Measurements from ENCODE around the gene WDR27.
A peak's percentile ranks its signal among the peaks of the same experiment; 100 is the strongest.

Gene WDR27

DNA sequence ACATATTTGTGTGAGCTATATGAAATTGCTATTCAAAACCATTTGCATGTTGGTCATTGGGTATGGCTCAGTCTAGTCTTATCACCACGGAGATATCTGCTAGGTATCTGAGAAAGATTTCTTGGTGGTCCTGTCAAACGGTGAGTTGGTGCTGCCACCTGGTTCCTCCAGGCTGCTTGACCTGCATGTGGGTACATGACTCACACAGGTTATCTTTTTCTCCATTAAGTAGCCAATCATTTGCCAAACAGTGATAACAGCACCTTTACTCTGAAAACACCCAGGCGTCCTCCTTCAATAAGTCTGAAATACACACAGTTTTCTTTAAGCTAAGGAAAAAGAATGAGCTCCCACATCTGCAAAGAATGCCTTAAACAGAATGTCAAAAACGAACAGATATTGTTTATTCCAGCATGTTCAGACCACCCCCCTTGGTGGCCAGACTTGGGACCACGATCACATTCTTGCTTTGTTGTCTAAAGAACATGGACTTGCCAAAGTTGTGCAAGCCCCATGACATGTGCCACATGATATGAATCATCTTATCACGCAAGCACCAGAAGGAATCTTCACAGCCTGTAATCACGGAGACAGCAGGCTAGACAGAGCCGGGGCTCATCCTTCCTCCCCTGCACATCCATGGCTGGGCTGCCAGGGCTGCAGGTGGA, 247.5 kb downstream of the WDR27 start:
- no peaks in the 10 kb centered on the region for H3K36me3 ChIP-seq (ENCODE audit: control insufficient read depth in 1 of 2, insufficient read depth in 2 of 2, low read length in 2 of 2)
- no peak overlapping the region for H3K9ac ChIP-seq (ENCODE audit: low read depth in 1 of 2, low read length in 2 of 2)
- H3K9me3 ChIP-seq (ENCODE audit: control insufficient read depth in 1 of 2, low read length in 2 of 2) = no peaks in the 10 kb centered on the region
- H3K4me1 ChIP-seq (ENCODE audit: control insufficient read depth in 1 of 2, insufficient read depth in 2 of 2, low read length in 2 of 2) = peaks cover 10 to 11% of the 10 kb centered on the region in 2 donors
- H3K27me3 ChIP-seq (ENCODE audit: control insufficient read depth in 1 of 2, insufficient read depth in 2 of 2, low read length in 2 of 2) = no peaks in the 10 kb centered on the region
- no peak overlapping the region for H3K4me3 ChIP-seq (ENCODE audit: low read depth in 1 of 2, low read length in 2 of 2)
- H3K27ac ChIP-seq (ENCODE audit: low read depth, low read length) = no peak overlapping the region

DNA sequence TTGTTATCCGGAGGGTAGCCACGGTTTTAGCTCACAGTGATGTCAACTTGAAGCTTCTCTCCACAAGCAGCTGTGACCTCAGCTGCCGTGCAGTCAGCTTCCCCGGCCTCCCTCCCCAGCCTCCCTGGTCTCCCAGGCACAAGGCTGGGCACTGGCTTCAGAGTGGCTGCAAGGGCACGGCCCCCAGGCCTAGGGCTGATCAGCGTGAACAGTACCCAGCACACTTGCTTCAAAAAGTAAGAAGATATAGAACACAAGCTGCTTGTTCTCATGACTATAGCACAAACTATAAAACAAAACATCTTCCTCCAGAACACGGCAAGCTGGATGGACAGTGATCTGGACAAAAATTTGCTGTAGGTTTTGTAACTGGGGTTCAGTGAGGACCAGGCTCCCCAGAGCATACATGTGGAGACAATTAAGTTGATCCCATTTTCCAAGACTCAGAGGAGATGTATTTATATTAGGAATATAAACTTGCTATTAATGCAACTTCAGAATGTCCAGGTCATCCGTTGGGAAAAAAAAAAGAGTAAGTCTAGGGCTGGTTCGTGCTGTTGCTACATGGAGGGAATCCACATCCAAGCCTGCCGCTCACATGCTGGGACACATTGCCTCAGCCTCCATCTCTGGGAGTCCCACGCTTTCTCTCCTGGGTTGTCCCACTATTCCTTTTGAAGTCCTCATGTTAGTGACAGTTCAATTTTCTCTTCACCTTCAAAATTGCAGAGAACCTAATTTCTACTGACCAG, 248.8 kb downstream of the WDR27 start:
- Histone ChIP-seq H3K9me3 (ENCODE audit: control insufficient read depth in 1 of 2, low read length in 2 of 2) (no peaks in the 10 kb centered on the region), H3K27me3 (ENCODE audit: control insufficient read depth in 1 of 2, insufficient read depth in 2 of 2, low read length in 2 of 2) (no peaks in the 10 kb centered on the region), H3K4me1 (ENCODE audit: control insufficient read depth in 1 of 2, insufficient read depth in 2 of 2, low read length in 2 of 2) (peaks cover 10 to 11% of the 10 kb centered on the region in 2 donors), H3K4me3 (ENCODE audit: low read depth in 1 of 2, low read length in 2 of 2) (no peak overlapping the region), H3K36me3 (ENCODE audit: control insufficient read depth in 1 of 2, insufficient read depth in 2 of 2, low read length in 2 of 2) (no peaks in the 10 kb centered on the region), H3K27ac (ENCODE audit: low read depth, low read length) (no peak overlapping the region), H3K9ac (ENCODE audit: low read depth in 1 of 2, low read length in 2 of 2) (no peak overlapping the region)

DNA sequence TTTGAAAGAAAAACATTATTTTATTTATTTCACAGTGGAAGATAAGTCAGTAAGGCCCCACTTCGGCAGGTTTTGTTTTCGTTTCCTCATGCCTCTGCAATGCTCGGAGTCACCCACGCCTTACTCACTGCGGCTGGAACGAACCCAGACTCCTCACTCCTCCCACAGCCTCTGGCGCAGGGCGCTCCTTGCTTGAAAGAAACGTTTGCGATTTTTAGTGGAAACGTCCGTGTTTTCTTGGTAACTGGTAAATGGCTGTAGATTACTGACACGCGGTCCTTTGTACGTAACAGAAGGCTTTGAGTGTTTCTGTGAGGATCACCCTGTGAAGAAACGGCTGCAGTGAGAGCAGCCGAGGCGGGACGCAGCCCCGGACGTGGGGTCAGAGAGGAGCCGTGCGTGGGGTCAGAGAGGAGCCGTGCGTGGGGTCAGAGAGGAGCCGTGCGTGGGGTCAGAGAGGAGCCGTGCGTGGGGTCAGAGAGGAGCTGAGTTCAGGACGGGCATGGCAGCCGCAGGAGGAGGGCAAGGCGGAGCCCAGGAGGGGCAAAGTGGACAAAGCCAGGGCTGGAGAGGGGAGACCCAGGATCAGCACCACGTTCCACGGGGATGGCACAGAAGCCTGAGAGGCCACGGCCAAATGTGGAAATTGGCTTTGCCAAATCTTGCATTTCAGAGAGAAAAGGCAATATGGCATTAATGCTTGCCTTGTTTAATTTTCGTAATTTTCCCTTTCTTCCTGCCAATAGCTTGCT, 249.5 kb downstream of the WDR27 start:
- Histone ChIP-seq H3K9me3 (ENCODE audit: control insufficient read depth in 1 of 2, low read length in 2 of 2) (no peaks in the 10 kb centered on the region), H3K4me3 (ENCODE audit: low read depth in 1 of 2, low read length in 2 of 2) (no peak overlapping the region), H3K36me3 (ENCODE audit: control insufficient read depth in 1 of 2, insufficient read depth in 2 of 2, low read length in 2 of 2) (no peaks in the 10 kb centered on the region), H3K4me1 (ENCODE audit: control insufficient read depth in 1 of 2, insufficient read depth in 2 of 2, low read length in 2 of 2) (peaks cover 10 to 11% of the 10 kb centered on the region in 2 donors), H3K27me3 (ENCODE audit: control insufficient read depth in 1 of 2, insufficient read depth in 2 of 2, low read length in 2 of 2) (no peaks in the 10 kb centered on the region), H3K9ac (ENCODE audit: low read depth in 1 of 2, low read length in 2 of 2) (no peak overlapping the region), H3K27ac (ENCODE audit: low read depth, low read length) (peak overlapping the region; percentile 59)

DNA sequence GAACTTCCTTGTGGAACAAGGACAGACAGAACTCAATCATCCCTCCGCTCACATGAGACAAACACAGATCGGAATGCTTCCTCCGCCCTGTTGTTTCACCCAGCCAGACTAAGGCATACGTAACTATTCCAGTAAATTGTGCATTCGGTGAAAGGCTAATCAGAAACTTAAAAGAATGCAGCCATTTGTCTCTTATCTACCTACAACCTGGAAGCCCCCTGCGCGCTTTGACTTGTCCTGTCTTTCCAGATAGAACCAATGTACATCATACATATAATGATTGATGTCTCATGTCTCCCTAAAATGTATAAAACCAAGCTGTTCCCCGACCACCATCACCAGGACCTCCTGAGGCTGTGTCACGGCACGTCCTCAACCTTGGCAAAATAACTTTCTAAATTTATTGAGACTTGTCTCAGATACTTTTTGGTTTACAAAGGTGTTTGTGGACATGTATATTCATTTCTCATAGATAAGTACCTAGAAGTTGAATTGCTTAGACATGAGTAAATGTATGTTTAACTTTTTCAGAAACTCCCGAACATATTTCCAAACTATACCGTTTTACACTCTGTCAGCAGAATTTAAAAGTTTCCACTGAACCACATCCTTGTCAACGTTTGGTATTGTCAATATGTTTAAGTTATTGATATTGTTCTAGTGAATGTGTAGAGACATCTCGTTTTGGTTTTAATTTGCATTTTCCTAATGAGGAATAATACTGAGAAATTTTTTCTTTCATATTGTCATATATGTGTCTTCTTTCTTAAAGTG, 250.6 kb downstream of the WDR27 start:
- Histone ChIP-seq H3K36me3 (ENCODE audit: control insufficient read depth in 1 of 2, insufficient read depth in 2 of 2, low read length in 2 of 2) (no peaks in the 10 kb centered on the region), H3K4me3 (ENCODE audit: low read depth in 1 of 2, low read length in 2 of 2) (no peak overlapping the region), H3K4me1 (ENCODE audit: control insufficient read depth in 1 of 2, insufficient read depth in 2 of 2, low read length in 2 of 2) (peaks cover 10 to 11% of the 10 kb centered on the region in 2 donors), H3K27me3 (ENCODE audit: control insufficient read depth in 1 of 2, insufficient read depth in 2 of 2, low read length in 2 of 2) (no peaks in the 10 kb centered on the region), H3K9me3 (ENCODE audit: control insufficient read depth in 1 of 2, low read length in 2 of 2) (no peaks in the 10 kb centered on the region), H3K9ac (ENCODE audit: low read depth in 1 of 2, low read length in 2 of 2) (no peak overlapping the region), H3K27ac (ENCODE audit: low read depth, low read length) (no peak overlapping the region)

DNA sequence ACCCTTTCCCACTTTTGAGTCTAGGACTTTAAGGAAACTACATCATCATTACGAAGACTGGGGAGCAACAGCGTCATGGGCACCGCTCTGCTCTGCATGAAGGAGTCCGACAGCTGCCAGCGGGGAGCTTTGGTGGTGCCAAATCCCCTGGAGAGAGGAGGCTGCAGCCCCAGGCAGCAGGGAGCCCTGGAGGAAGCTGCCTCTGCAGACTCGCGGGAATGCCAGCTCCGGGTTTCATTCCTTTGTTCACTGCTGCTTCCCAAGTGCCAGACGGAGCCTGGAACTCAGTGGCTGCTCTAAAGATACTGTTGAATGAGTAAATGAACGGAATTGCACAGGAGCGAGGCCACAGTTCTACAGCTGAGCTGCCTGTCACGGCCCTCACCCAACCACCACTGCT, 251.7 kb downstream of the WDR27 start:
- Histone ChIP-seq H3K9me3 (ENCODE audit: control insufficient read depth in 1 of 2, low read length in 2 of 2) (no peaks in the 10 kb centered on the region), H3K27me3 (ENCODE audit: control insufficient read depth in 1 of 2, insufficient read depth in 2 of 2, low read length in 2 of 2) (no peaks in the 10 kb centered on the region), H3K9ac (ENCODE audit: low read depth in 1 of 2, low read length in 2 of 2) (no peak overlapping the region), H3K36me3 (ENCODE audit: control insufficient read depth in 1 of 2, insufficient read depth in 2 of 2, low read length in 2 of 2) (no peaks in the 10 kb centered on the region), H3K4me1 (ENCODE audit: control insufficient read depth in 1 of 2, insufficient read depth in 2 of 2, low read length in 2 of 2) (peaks cover 13% of the 10 kb centered on the region in 2 donors), H3K4me3 (ENCODE audit: low read depth in 1 of 2, low read length in 2 of 2) (no peak overlapping the region), H3K27ac (ENCODE audit: low read depth, low read length) (no peak overlapping the region)

DNA sequence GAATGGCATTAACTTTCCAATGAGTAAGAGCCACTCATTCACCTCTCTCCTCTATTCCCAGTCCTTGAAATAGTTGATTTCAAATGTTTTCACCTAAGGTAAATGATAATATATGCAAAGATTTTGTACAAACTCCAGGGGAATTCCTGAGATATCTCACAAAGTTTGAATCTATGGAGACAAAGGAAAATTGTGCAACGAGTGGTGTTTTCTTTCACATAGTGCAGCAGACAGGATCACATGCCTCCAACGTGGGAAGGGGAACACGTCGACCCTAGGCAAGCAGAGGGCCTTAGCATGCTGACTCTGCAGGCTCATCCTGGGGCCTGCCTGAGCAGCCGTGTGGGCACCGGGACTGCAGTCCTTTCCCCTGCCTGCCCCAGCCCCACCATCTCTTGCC, 252.6 kb downstream of the WDR27 start:
- H3K9ac ChIP-seq (ENCODE audit: low read depth in 1 of 2, low read length in 2 of 2) = no peak overlapping the region
- H3K27ac ChIP-seq (ENCODE audit: low read depth, low read length) = no peak overlapping the region
- no peak overlapping the region for H3K4me3 ChIP-seq (ENCODE audit: low read depth in 1 of 2, low read length in 2 of 2)
- peaks cover 8 to 10% of the 10 kb centered on the region in 2 donors for H3K4me1 ChIP-seq (ENCODE audit: control insufficient read depth in 1 of 2, insufficient read depth in 2 of 2, low read length in 2 of 2)
- H3K9me3 ChIP-seq (ENCODE audit: control insufficient read depth in 1 of 2, low read length in 2 of 2) = no peaks in the 10 kb centered on the region
- H3K27me3 ChIP-seq (ENCODE audit: control insufficient read depth in 1 of 2, insufficient read depth in 2 of 2, low read length in 2 of 2) = no peaks in the 10 kb centered on the region
- H3K36me3 ChIP-seq (ENCODE audit: control insufficient read depth in 1 of 2, insufficient read depth in 2 of 2, low read length in 2 of 2) = no peaks in the 10 kb centered on the region

DNA sequence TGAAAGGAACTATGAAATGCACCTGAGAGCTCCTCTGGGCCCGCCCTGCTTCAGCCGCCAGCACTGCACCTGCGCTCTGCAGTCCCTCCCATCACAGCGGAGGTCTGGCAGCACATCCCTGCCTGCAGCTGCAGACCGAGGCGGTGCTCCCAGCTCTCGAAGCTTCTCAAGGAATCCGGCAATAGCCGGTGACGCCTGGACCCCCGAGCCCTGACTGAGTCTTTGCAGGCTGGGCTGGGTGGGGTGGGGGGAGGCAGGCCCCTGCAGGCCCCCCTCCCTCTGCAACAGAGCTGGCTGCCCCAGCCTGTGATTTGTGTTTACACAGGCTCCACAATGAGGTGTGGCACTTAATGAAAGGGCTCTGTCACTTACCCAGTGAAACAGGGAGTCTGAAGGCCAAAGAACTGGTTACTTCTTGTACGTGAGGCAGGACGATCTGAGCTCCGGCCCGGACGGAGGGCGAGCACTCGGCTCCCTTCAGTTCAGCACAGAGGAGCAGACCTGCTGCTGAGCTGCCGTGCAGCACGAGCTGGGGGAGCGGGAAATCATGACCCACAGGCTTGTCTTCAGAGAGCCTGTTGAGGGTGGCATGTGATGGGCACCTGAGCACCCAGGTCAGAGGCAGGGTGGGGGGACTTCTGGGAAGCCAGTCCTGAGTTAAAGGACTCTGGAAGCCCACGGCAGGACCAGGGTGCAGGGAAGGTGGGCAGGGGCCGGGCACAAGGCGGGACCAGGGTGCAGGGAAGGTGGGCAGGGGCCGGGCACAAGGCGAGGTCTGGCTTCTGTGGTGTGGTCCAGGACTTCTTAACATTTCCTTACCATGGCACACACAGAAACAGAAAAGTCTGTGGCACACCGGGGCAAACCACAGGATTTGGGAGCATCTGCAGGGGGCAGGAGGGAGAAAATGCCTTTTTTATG, 255.9 kb downstream of the WDR27 start:
- Histone ChIP-seq H3K4me1 (ENCODE audit: control insufficient read depth in 1 of 2, insufficient read depth in 2 of 2, low read length in 2 of 2) (peaks cover 5 to 6% of the 10 kb centered on the region in 2 donors), H3K27me3 (ENCODE audit: control insufficient read depth in 1 of 2, insufficient read depth in 2 of 2, low read length in 2 of 2) (no peaks in the 10 kb centered on the region)

DNA sequence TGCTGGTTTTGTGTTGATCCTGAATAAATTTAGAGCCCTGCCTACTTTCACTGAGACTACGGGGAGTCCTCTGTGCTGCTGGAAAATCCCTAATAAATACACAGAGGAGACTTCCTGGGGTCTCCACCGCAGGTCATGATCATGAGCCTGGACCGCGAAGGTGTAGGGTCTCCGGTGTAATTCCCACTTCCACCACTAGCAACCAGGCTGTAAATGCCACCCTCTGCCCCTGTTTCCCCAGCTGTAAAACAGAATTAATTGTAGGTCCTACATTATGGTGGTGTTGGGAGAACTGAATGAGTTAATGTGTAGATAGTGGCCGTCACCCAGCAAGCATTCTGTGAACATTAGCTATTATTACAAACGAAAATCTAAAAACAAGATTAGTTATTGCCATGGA, 256.6 kb downstream of the WDR27 start:
- peaks cover 5 to 6% of the 10 kb centered on the region in 2 donors for H3K4me1 ChIP-seq (ENCODE audit: control insufficient read depth in 1 of 2, insufficient read depth in 2 of 2, low read length in 2 of 2)
- H3K9ac ChIP-seq (ENCODE audit: low read depth in 1 of 2, low read length in 2 of 2) = peak overlapping the region in 1 of 2 donors; percentile 36
- no peaks in the 10 kb centered on the region for H3K9me3 ChIP-seq (ENCODE audit: control insufficient read depth in 1 of 2, low read length in 2 of 2)
- H3K27ac ChIP-seq (ENCODE audit: low read depth, low read length) = no peak overlapping the region
- H3K27me3 ChIP-seq (ENCODE audit: control insufficient read depth in 1 of 2, insufficient read depth in 2 of 2, low read length in 2 of 2) = no peaks in the 10 kb centered on the region
- no peaks in the 10 kb centered on the region for H3K36me3 ChIP-seq (ENCODE audit: control insufficient read depth in 1 of 2, insufficient read depth in 2 of 2, low read length in 2 of 2)
- H3K4me3 ChIP-seq (ENCODE audit: low read depth in 1 of 2, low read length in 2 of 2) = no peak overlapping the region

More for the DNA sequence above, 255.9 kb downstream of the WDR27 start:
- no peaks in the 10 kb centered on the region for H3K36me3 ChIP-seq (ENCODE audit: control insufficient read depth in 1 of 2, insufficient read depth in 2 of 2, low read length in 2 of 2)
- peak overlapping the region in 1 of 2 donors; percentile 11 for H3K9ac ChIP-seq (ENCODE audit: low read depth in 1 of 2, low read length in 2 of 2)
- no peak overlapping the region for H3K27ac ChIP-seq (ENCODE audit: low read depth, low read length)
- no peaks in the 10 kb centered on the region for H3K9me3 ChIP-seq (ENCODE audit: control insufficient read depth in 1 of 2, low read length in 2 of 2)
- H3K4me3 ChIP-seq (ENCODE audit: low read depth in 1 of 2, low read length in 2 of 2) = peak overlapping the region in 1 of 2 donors; percentile 25

DNA sequence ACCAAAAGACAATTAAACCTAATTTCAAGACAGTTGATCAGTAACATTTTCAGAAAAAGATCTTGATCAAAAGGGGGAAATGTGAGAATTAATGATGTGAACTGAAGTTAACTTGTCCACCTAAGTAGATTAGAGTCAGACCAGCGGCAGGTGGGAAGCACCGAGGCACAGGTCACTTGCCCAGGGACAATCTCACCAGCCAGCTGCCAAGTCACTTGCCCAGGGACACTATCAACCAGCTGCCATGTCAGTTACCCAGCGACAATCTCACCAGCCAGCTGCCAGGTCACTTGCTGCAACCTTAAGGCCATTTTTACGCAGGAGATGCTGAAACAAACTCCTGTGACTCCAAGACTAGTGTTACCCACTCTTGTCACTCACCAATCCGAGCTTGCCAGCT, 260.5 kb downstream of the WDR27 start:
- H3K36me3 ChIP-seq (ENCODE audit: control insufficient read depth in 1 of 2, insufficient read depth in 2 of 2, low read length in 2 of 2) = no peaks in the 10 kb centered on the region
- H3K9me3 ChIP-seq (ENCODE audit: control insufficient read depth in 1 of 2, low read length in 2 of 2) = no peaks in the 10 kb centered on the region
- H3K27me3 ChIP-seq (ENCODE audit: control insufficient read depth in 1 of 2, insufficient read depth in 2 of 2, low read length in 2 of 2) = no peaks in the 10 kb centered on the region
- no peak overlapping the region for H3K27ac ChIP-seq (ENCODE audit: low read depth, low read length)
- peaks cover 5 to 6% of the 10 kb centered on the region in 2 donors for H3K4me1 ChIP-seq (ENCODE audit: control insufficient read depth in 1 of 2, insufficient read depth in 2 of 2, low read length in 2 of 2)
- no peak overlapping the region for H3K4me3 ChIP-seq (ENCODE audit: low read depth in 1 of 2, low read length in 2 of 2)
- H3K9ac ChIP-seq (ENCODE audit: low read depth in 1 of 2, low read length in 2 of 2) = no peak overlapping the region
